ENCODE results near the gene WDFY2.

Gene WDFY2

GRCh38 chr13:51601601-51602565 lies 17.6 kb downstream of the WDFY2 start:
- DNase-seq (ENCODE audit: low spot score), result no peak

- DNase-seq (ENCODE audit: low spot score), result no peak
These were observed 19.5 kb downstream of the WDFY2 start for GRCh38 chr13:51603716-51604115.

- DNase-seq (ENCODE audit: low spot score), result no peak
These were observed 21.4 kb downstream of the WDFY2 start for GRCh38 chr13:51605698-51606097.

- DNase-seq (ENCODE audit: low spot score), result no peak
These were observed 22.9 kb downstream of the WDFY2 start for GRCh38 chr13:51607165-51607564.

GRCh38 chr13:51608857-51609406 lies 24.7 kb downstream of the WDFY2 start:
- DNase-seq (ENCODE audit: low spot score), result no peak

GRCh38 chr13:51612867-51613266 lies 28.6 kb downstream of the WDFY2 start:
- DNase-seq (ENCODE audit: low spot score), result no peak

DNA sequence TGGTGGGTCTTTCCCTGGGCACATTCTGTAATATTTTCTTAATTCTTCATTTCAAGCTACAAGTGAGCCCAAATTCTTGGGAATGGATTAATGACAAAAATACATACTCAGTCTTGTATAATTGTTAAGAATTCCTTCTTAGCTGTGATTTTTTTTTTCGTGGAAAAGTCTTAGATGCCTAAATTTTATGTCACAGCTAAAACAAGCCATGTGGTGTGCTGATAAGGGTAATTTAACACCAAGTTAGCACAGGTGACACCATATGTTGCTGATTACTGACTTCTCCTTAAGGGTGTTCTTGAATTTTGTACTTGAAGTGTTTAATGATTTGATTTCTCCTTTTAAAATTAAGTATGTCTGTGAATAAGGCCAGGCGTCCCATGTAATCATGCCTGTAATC lies 29.3 kb downstream of the WDFY2 start:
- no peak for DNase-seq (ENCODE audit: low spot score)

GRCh38 chr13:51614350-51614786 lies 30.1 kb downstream of the WDFY2 start:
- peak; percentile 31 for DNase-seq (ENCODE audit: low spot score)

GRCh38 chr13:51618626-51619025 lies 34.4 kb downstream of the WDFY2 start:
- DNase-seq (ENCODE audit: low spot score), result no peak

DNA sequence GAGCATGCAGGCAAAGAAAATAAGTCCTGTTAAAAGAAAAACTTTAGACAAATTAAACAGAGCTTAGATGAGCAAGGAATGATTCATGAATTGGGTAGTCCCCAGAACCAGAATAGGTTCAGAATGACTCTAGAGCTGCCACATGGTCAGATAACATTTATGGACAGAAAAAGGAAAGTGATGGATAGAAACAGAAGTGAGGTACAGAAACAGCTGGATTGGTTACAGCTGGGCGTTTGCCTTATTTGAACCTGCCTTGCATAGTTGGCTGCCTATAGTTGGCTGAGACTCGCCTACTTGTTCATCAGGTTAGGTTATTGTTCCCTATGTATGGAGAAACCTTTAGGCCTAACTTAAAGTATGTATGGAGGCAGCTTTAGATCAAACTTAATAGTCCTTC lies 35.4 kb downstream of the WDFY2 start:
- peak; percentile 37 for DNase-seq (ENCODE audit: low spot score)

DNA sequence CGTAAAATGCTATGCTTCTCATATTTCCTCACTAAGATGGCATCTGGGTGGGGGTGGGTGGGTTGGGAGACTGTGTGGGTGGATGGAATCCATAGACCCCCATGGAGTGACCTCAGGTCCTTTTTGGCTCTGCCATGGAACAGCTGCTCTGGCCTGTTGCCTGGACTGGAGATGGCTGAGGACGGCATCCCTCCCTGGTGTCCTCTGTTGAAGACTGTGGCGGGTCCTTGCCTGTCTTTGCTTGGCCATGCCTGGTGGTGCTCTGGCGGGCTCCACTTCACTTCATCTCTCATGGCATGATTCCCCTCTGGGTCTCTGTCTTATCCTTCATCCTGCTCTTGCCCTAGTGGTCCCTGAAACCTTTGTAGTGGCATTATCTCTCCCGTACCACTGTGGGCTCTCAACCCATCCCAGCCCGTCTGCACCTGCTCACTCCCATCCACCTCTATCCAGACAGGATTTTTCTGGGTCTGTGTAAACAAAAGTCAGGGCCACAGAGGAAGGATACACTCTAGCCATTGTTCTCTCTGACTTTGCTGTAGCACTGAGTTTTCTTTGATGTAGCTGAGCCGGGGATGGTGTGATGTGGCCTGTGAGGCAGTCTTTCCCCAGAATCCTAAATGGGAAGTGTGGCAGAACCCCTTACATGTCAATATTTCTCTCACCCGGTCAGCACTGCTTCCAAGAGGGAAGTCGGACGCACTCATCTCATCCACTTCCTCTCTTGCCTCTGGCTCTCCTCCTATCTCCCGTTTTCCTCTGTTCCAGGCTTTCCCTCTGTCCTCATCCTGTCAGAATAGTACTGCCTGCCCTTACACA lies 36.1 kb downstream of the WDFY2 start:
- DNase-seq (ENCODE audit: low spot score), result no peak

DNA sequence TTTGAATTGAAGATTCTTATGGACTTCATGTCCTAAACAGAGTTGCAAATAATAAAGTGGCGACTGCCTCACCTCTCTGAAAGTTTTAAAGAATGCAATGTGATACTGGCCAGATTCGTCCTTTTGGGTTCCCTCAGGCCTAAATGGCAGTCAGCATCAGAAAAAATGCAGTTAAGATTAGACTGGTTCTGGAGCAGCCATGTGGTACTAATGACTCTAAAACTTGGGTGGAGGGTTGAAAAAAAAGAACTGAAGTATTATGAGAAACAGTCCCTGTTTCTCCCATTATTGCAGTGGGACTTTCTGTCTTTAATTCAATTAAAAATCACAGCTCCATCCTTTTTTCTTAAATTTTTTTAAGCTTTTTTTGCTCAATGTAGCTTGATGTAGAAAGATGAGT lies 37.3 kb downstream of the WDFY2 start:
- DNase-seq (ENCODE audit: low spot score), result no peak

GRCh38 chr13:51623473-51623872 lies 39.2 kb downstream of the WDFY2 start:
- no peak for DNase-seq (ENCODE audit: low spot score)

DNA sequence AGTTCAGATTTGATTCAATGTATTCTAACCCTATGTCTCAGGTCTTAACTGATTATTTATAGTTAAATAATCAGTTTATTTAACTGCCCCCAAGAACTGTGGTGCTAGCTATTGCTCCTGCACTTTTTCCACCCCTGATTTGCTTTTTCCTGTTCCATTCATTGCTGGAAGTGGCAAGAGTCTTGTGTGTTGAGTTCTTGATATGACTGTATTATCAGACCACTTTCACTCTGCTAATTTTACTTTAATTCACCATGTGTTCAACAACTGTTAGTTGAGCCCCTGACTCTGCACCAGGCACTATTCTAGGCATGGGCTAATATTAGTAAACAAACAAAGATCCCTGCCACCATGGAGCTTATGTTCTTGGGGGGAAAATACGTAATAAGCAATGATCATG lies 39.9 kb downstream of the WDFY2 start:
- no peak for DNase-seq (ENCODE audit: low spot score)

DNA sequence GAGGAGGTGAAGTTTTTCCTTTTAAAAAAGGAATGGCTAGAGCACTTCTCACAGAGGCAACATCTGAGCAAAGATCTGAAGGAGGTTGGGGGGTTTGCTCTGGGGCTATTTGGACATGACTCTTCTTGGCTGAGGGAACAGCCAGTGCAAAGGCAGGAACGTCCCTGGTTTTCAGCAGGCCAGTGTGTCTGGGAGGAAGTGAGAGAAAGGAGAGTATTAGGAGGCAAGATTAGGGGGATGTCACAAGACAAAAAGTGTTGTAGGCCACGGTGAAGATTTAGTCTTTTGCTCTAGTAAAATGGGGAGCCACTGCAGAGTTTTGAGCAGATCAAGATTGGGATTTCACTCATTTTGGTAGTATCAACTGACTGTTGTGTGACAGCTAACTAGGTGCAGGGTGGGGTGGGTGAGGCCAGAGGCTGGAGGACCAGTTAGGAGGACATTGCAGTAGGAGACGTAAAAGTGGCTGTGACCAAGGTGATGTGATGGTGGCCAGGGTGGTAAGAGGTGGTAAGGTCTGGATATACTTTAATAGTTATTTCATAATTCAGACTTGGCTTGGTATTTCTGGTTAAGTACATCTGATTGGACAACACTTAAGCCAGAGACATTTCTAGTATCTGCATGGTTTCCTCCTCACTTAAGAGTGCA lies 40.6 kb downstream of the WDFY2 start:
- DNase-seq (ENCODE audit: low spot score), result no peak

DNA sequence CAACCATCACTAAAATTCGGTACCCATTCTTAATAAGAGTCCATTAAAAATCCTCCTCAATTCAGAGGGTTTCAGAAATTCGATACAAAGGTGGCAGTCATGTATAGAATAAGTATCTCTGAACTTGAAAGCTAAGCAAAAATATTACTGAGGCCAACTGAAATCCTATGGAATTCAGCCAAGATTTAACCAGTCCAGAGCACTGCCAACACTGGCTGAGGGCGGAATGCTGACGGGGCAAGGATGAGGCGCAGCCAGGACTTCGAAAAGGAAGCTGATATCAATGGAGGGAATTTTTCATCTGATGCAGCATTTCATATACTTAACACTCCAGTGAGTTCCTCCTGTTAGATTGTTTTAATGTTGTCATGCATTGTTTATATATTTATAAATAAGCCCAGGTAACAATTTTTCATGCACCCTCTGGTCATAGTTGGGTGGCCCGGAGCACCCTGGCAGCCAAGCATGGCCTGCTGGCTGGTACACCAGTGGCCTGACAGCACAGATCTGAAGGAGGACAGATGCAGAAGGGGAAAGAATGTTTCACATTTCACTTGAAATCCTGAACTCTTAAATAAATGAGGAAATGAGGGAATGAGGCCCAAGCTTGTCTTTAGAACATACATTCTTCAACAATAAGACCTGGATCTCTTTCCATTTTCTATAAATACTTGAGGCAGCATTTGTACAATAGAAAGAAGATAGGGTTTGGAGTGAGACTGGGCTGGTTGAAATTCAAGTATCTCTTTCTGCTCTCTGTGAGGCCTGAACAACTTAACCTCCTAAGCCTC lies 41.5 kb downstream of the WDFY2 start:
- DNase-seq (ENCODE audit: low spot score), result no peak

- DNase-seq (ENCODE audit: low spot score), result no peak
These were observed 42.5 kb downstream of the WDFY2 start for GRCh38 chr13:51626749-51627148.

DNA sequence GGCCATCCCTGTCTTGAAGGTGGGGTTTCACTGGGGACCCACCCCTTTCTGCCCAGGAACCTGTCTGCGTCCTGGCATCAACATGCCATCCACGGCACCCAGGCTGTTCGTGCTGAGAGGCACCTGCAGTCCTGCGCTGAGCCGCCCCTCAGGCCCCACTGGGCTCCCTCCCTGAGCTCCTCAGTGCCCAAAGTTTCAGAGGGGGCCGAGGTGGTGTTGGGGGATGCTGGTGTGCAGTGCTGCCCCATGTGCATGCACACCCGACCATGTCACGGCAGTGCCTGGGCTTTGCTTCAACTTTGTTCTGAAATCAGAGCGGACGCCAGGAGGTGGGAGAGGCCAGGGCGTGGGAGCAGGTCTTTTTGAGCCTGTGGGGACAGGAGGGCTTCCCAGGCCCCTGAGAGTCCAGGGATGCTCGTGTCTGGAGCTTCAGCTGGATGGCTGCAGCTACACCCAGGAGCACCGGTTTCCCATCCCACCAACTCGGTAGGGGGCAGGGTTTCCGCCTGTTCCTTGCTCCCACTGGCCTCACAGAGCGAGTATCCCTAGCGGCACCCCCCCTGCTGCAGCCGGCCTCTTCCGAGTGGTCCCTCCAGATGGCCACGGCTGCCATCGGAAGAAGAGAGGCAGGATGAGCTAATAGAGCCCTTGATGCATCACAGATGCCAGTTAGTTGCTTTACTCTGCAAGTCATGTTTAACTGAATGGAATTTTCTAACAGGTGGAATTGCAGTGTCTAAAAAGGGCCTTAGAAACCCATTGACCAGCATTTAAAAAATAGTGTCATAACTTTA lies 44.0 kb downstream of the WDFY2 start:
- no peak for DNase-seq (ENCODE audit: low spot score)

DNA sequence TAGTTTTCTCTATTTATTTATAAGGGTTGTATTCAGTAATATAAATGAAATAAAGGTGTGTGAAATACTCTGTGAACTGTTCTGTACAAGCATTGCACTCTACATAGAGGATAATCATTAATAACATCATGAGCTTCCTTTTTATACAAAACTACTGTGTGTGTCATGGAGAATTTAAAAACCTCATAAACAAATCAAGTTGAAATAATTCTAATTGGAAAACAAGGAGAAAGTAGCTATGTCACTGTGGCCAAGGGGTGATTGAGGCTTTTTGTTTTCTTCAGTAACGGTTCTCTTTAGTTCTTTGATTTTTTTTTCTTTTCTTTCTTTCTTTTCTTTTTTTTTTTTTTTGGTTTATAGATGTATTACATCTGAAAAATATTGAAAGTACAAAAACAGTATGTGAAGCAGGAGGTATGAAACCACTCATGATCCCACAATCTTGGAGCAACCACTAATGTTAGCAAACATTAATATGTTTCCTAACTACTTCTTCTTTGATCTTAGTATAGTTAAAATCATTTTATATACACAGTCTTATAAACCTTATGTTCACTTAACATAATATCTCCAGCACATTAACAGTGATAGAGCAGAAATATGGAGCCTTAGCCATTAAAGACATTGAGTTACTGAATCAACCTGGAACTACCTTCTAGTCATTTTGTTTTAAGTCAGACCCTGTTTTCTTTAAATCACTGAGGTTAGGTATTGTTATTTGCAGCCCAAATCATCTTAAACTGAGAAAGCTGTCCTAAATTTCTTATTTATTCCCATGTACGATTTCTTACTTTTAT lies 45.4 kb downstream of the WDFY2 start:
- DNase-seq (ENCODE audit: low spot score), result no peak

GRCh38 chr13:51630288-51630615 lies 46.0 kb downstream of the WDFY2 start:
- DNase-seq (ENCODE audit: low spot score), result no peak
